HepG2 (cell line): ENCODE results near the gene SVOP. TPM values are rescaled to one million over a fixed set of nuclear protein-coding genes. Genes with fewer than 3 reads are reported as not detected.

Source experiments
- ARHGAP35 ChIP-seq: sonication (generic); formaldehyde crosslinking; IDR thresholded peaks from 2 replicates; pipeline ENCODE4 v1.9.0; 2022; ENCODE audit warnings: mild to moderate bottlenecking, inconsistent platforms, moderate library complexity, missing genetic modification reagents, borderline replicate concordance
- ARNTL ChIP-seq: sonication (generic); formaldehyde crosslinking; IDR thresholded peaks from 2 replicates; pipeline ENCODE4 v1.4.0; 2020; ENCODE audit warnings: mild to moderate bottlenecking, missing genetic modification reagents
- EP300 ChIP-seq, 3 experiments: sonication (generic) in 1 of 3; formaldehyde crosslinking in 1 of 3; IDR thresholded peaks; 2 replicates each; pipeline versions ENCODE4 v1.5.1 to v1.6.1; 2011 to 2020; ENCODE audit warnings: low read depth in 2 of 3, low read length in 2 of 3, borderline replicate concordance in 1 of 3, improper control_type of control experiment in 1 of 3, mild to moderate bottlenecking in 1 of 3, missing genetic modification reagents in 1 of 3, moderate library complexity in 1 of 3
- FOXO4 ChIP-seq: sonication (generic); formaldehyde crosslinking; conservative IDR thresholded peaks from 2 replicates; pipeline ENCODE4 v1.8.1; 2023; ENCODE audit warnings: missing genetic modification reagents
- GABPB1 ChIP-seq: IDR thresholded peaks from 2 replicates; pipeline ENCODE4 v1.6.1; 2016; ENCODE audit warnings: mild to moderate bottlenecking, missing genetic modification reagents, moderate library complexity, missing compliant biosample characterization
- HNF4A ChIP-seq: sonication (generic); formaldehyde crosslinking; IDR thresholded peaks from 2 replicates; pipeline ENCODE4 v1.4.0; 2020; ENCODE audit warnings: missing genetic modification reagents
- HOXA3 ChIP-seq: sonication (generic); formaldehyde crosslinking; IDR thresholded peaks from 2 replicates; pipeline ENCODE4 v1.5.0; 2020; ENCODE audit warnings: missing genetic modification reagents
- KDM5A ChIP-seq: fragments of 200-600 bp; sonication (generic); IDR thresholded peaks from 2 replicates; pipeline ENCODE4 v1.7.0; 2018; ENCODE audit warnings: antibody characterized with exemption, mild to moderate bottlenecking, low read length, borderline replicate concordance
- NBN ChIP-seq: fragments of 450-650 bp; conservative IDR thresholded peaks from 2 replicates; pipeline ENCODE4 v1.6.1; 2017
- NFRKB ChIP-seq: fragments of 450-650 bp; IDR thresholded peaks from 2 replicates; pipeline ENCODE4 v1.6.1; 2017
- SAP130 ChIP-seq: IDR thresholded peaks from 2 replicates; pipeline ENCODE4 v1.6.1; 2016; ENCODE audit warnings: low read depth
- SMARCC2 ChIP-seq: fragments of 450-650 bp; IDR thresholded peaks from 2 replicates; pipeline ENCODE4 v1.6.1; 2017; ENCODE audit warnings: antibody characterized with exemption, mild to moderate bottlenecking
- SNAPC2 ChIP-seq: sonication (generic); formaldehyde crosslinking; IDR thresholded peaks from 2 replicates; pipeline ENCODE4 v1.8.1; 2022; ENCODE audit warnings: mild to moderate bottlenecking, missing genetic modification reagents
- SP2 ChIP-seq: sonication (generic); formaldehyde crosslinking; IDR thresholded peaks from 2 replicates; pipeline ENCODE4 v1.5.1; 2020; ENCODE audit warnings: mild to moderate bottlenecking, missing genetic modification reagents
- ZBTB21 ChIP-seq: sonication (generic); formaldehyde crosslinking; IDR thresholded peaks from 2 replicates; pipeline ENCODE4 v1.4.0; 2020; ENCODE audit warnings: missing genetic modification reagents
- ZFP36 ChIP-seq: fragments of 150-350 bp; IDR thresholded peaks from 2 replicates; pipeline ENCODE4 v1.6.1; 2018; ENCODE audit warnings: borderline replicate concordance, low read length, low read depth; ENCODE audit not compliant: partially characterized antibody
- ZNF317 ChIP-seq: sonication (generic); formaldehyde crosslinking; IDR thresholded peaks from 2 replicates; pipeline ENCODE4 v1.5.0; 2020; ENCODE audit warnings: mild to moderate bottlenecking, missing genetic modification reagents
- polyA plus RNA-seq, 8 experiments: library from polyadenylated mRNA; depleted of rRNA in 3 of 8; stranded (reverse) in 7 of 8; unstranded in 1 of 8; fragments of >200 nt; fragmentation: Illumina TruSeq in 4 of 8; extraction: Trizol in 4 of 8; gene quantifications; 2 replicates each; pipeline versions ENCODE4 v1.2.1 to v1.2.3, GENCODE V29; 2011 to 2016; ENCODE audit warnings: low read depth in 4 of 8, missing spikeins in 1 of 8, mixed read lengths in 1 of 8; ENCODE audit not compliant: insufficient read depth in 1 of 8
- total RNA-seq, 5 experiments: library from RNA; depleted of rRNA; stranded (reverse); fragments of >200 nt; fragmentation: Illumina TruSeq; extraction: Trizol; gene quantifications; 2 replicates each; pipeline ENCODE4 v1.2.3, GENCODE V29; 2016; ENCODE audit warnings: low read depth in 1 of 5
- TF ChIP-seq, protein P1 (sequence below): sonication (generic); formaldehyde crosslinking; IDR thresholded peaks from 2 replicates; pipeline ENCODE4 v1.8.1; 2023; ENCODE audit warnings: mild to moderate bottlenecking, inconsistent platforms, moderate library complexity, missing genetic modification reagents, borderline replicate concordance
- TF ChIP-seq, protein P2 (sequence below): sonication (generic); formaldehyde crosslinking; IDR thresholded peaks from 2 replicates; pipeline ENCODE4 v1.4.0; 2020; ENCODE audit warnings: missing genetic modification reagents, borderline replicate concordance
- TF ChIP-seq, protein P3 (sequence below): sonication (generic); formaldehyde crosslinking; IDR thresholded peaks from 2 replicates; pipeline ENCODE4 v1.4.0; 2020; ENCODE audit warnings: missing genetic modification reagents

SVOP gene
- total and polyA plus RNA-seq, 2 of the 13 experiments (the other 11 are each of a cell fraction or from before 2014, with no cell fraction given) = not detected

GRCh38 chr12:109053382-109054123, 32.7 kb upstream of the SVOP start (continued):
- TF ChIP-seq FOXO4 = 0 out of 2 replicates have a peak, but pooled peaks have one; percentile 48
- TF ChIP-seq, protein P1, sequence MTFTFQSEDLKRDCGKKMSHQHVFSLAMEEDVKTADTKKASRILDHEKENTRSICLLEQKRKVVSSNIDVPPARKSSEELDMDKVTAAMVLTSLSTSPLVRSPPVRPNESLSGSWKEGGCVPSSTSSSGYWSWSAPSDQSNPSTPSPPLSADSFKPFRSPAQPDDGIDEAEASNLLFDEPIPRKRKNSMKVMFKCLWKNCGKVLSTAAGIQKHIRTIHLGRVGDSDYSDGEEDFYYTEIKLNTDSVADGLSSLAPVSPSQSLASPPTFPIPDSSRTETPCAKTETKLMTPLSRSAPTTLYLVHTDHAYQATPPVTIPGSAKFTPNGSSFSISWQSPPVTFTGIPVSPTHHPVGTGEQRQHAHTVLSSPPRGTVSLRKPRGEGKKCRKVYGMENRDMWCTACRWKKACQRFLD (CRISPR knock-in tag) = no peak
- TF ChIP-seq, protein P2, sequence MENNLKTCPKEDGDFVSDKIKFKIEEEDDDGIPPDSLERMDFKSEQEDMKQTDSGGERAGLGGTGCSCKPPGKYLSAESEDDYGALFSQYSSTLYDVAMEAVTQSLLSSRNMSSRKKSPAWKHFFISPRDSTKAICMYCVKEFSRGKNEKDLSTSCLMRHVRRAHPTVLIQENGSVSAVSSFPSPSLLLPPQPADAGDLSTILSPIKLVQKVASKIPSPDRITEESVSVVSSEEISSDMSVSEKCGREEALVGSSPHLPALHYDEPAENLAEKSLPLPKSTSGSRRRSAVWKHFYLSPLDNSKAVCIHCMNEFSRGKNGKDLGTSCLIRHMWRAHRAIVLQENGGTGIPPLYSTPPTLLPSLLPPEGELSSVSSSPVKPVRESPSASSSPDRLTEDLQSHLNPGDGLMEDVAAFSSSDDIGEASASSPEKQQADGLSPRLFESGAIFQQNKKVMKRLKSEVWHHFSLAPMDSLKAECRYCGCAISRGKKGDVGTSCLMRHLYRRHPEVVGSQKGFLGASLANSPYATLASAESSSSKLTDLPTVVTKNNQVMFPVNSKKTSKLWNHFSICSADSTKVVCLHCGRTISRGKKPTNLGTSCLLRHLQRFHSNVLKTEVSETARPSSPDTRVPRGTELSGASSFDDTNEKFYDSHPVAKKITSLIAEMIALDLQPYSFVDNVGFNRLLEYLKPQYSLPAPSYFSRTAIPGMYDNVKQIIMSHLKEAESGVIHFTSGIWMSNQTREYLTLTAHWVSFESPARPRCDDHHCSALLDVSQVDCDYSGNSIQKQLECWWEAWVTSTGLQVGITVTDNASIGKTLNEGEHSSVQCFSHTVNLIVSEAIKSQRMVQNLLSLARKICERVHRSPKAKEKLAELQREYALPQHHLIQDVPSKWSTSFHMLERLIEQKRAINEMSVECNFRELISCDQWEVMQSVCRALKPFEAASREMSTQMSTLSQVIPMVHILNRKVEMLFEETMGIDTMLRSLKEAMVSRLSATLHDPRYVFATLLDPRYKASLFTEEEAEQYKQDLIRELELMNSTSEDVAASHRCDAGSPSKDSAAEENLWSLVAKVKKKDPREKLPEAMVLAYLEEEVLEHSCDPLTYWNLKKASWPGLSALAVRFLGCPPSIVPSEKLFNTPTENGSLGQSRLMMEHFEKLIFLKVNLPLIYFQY (CRISPR knock-in tag) = no peak
- no peak for TF ChIP-seq KDM5A
- TF ChIP-seq ZBTB21 (CRISPR knock-in tag) = peak; percentile 61; the same call in 1 of the 2 replicates
- no peak for TF ChIP-seq ARNTL (CRISPR knock-in tag)
- TF ChIP-seq ARHGAP35 = no peak
- no peak for TF ChIP-seq NBN
- no peak for TF ChIP-seq SP2
- TF ChIP-seq NFRKB = no peak
- TF ChIP-seq HNF4A (CRISPR knock-in tag) = 0 out of 2 replicates have a peak, but pooled peaks have one; percentile 16
- no peak for TF ChIP-seq SMARCC2
- no peak for TF ChIP-seq GABPB1
- peak in 1 of 2 experiments; percentile 47; a peak in 1 of 4 replicates for TF ChIP-seq EP300 (IDR thresholded peaks at IDR 0.05; ENCODE audit: low read depth in 2 of 2, low read length in 2 of 2)
- TF ChIP-seq EP300 (CRISPR knock-in tag; IDR thresholded peaks at IDR 0.05; ENCODE audit: borderline replicate concordance) = no peak
- TF ChIP-seq ZNF317 (CRISPR knock-in tag) = no peak
- TF ChIP-seq SAP130 (CRISPR knock-in tag) = no peak
- TF ChIP-seq SNAPC2 (CRISPR knock-in tag) = no peak
- TF ChIP-seq, protein P3, sequence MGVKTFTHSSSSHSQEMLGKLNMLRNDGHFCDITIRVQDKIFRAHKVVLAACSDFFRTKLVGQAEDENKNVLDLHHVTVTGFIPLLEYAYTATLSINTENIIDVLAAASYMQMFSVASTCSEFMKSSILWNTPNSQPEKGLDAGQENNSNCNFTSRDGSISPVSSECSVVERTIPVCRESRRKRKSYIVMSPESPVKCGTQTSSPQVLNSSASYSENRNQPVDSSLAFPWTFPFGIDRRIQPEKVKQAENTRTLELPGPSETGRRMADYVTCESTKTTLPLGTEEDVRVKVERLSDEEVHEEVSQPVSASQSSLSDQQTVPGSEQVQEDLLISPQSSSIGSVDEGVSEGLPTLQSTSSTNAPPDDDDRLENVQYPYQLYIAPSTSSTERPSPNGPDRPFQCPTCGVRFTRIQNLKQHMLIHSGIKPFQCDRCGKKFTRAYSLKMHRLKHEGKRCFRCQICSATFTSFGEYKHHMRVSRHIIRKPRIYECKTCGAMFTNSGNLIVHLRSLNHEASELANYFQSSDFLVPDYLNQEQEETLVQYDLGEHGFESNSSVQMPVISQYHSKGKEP (CRISPR knock-in tag) = 0 out of 2 replicates have a peak, but pooled peaks have one; percentile 54
- TF ChIP-seq HOXA3 = peak; percentile 55
- TF ChIP-seq ZFP36 = no peak
